Measurements from ENCODE around the gene TEN1.

Gene TEN1

GRCh38 chr17:75933808-75934207 is 45.2 kb upstream of the TEN1 start:
- H3K27ac ChIP-seq (replicated peaks): no peak overlapping the region
- no peak overlapping the region for H3K4me3 ChIP-seq (replicated peaks; ENCODE audit: insufficient read depth, low read length)
- TF ChIP-seq SPI1 (IDR thresholded peaks at IDR 0.05; ENCODE audit: borderline replicate concordance, low read depth) (no peak), GABPA (IDR thresholded peaks at IDR 0.05; ENCODE audit: low read depth) (no peak), POLR2AphosphoS5 (IDR thresholded peaks at IDR 0.05; ENCODE audit: low read depth) (no peak)
- TF ChIP-seq, protein P1, sequence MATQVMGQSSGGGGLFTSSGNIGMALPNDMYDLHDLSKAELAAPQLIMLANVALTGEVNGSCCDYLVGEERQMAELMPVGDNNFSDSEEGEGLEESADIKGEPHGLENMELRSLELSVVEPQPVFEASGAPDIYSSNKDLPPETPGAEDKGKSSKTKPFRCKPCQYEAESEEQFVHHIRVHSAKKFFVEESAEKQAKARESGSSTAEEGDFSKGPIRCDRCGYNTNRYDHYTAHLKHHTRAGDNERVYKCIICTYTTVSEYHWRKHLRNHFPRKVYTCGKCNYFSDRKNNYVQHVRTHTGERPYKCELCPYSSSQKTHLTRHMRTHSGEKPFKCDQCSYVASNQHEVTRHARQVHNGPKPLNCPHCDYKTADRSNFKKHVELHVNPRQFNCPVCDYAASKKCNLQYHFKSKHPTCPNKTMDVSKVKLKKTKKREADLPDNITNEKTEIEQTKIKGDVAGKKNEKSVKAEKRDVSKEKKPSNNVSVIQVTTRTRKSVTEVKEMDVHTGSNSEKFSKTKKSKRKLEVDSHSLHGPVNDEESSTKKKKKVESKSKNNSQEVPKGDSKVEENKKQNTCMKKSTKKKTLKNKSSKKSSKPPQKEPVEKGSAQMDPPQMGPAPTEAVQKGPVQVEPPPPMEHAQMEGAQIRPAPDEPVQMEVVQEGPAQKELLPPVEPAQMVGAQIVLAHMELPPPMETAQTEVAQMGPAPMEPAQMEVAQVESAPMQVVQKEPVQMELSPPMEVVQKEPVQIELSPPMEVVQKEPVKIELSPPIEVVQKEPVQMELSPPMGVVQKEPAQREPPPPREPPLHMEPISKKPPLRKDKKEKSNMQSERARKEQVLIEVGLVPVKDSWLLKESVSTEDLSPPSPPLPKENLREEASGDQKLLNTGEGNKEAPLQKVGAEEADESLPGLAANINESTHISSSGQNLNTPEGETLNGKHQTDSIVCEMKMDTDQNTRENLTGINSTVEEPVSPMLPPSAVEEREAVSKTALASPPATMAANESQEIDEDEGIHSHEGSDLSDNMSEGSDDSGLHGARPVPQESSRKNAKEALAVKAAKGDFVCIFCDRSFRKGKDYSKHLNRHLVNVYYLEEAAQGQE (IDR thresholded peaks at IDR 0.05; ENCODE audit: insufficient replicate concordance, low read depth): no peak
- TF ChIP-seq, protein P2, sequence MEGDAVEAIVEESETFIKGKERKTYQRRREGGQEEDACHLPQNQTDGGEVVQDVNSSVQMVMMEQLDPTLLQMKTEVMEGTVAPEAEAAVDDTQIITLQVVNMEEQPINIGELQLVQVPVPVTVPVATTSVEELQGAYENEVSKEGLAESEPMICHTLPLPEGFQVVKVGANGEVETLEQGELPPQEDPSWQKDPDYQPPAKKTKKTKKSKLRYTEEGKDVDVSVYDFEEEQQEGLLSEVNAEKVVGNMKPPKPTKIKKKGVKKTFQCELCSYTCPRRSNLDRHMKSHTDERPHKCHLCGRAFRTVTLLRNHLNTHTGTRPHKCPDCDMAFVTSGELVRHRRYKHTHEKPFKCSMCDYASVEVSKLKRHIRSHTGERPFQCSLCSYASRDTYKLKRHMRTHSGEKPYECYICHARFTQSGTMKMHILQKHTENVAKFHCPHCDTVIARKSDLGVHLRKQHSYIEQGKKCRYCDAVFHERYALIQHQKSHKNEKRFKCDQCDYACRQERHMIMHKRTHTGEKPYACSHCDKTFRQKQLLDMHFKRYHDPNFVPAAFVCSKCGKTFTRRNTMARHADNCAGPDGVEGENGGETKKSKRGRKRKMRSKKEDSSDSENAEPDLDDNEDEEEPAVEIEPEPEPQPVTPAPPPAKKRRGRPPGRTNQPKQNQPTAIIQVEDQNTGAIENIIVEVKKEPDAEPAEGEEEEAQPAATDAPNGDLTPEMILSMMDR (IDR thresholded peaks at IDR 0.05; ENCODE audit: insufficient read depth, low read length): no peak
- DNase-seq (ENCODE audit: low read depth in 1 of 2, low spot score in 1 of 2): no peak
- no peaks in the 10 kb centered on the region for H3K27me3 ChIP-seq (ENCODE audit: insufficient read depth, poor library complexity, severe bottlenecking)

GRCh38 chr17:75937652-75938051 is 41.4 kb upstream of the TEN1 start:
- TF ChIP-seq GABPA (IDR thresholded peaks at IDR 0.05; ENCODE audit: low read depth): no peak
- TF ChIP-seq, protein P2 (IDR thresholded peaks at IDR 0.05; ENCODE audit: insufficient read depth, low read length): no peak
- TF ChIP-seq POLR2AphosphoS5 (IDR thresholded peaks at IDR 0.05; ENCODE audit: low read depth): no peak
- DNase-seq (ENCODE audit: low read depth in 1 of 2, low spot score in 1 of 2): no peak
- Histone ChIP-seq H3K4me3 (replicated peaks; ENCODE audit: insufficient read depth, low read length) (no peak overlapping the region), H3K27me3 (ENCODE audit: insufficient read depth, poor library complexity, severe bottlenecking) (no peaks in the 10 kb centered on the region), H3K27ac (replicated peaks) (no peak overlapping the region)

DNA sequence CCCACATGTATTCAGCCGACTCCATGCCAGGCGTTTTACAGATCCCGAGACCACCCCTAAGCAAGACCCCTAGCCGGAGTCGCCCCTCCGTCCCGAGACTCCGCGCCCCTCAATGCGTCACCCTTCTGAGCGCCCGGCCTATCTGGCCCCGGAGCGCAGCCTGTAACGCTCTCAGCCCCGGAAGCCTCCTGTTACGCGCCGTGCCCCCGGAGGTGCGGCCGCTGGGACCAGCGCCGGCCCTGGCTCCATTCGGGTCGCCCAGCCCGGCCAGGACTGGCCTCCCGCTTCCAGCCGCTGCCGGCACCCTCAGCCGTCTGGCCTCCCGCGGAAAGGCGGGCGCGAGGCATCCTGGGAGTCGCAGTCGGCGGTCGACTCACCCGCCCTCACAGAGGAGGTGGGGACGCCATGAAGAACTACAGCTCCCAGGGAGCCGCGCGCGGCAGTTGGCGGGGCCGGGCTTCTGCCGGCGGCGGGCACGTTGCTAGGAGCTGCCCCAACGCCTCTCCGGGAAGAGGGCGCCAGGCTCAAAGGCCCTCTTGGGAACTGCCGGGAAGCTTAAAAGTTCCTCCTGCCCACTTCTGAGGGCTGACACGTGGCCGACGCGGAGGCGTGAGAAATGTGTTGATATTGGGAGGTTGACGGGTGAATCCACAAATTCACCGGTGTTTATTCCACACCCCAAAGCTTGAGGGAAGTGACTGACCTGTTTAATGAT is 38.2 kb upstream of the TEN1 start, which contains the start of gene FBF1:
TSS of gene FBF1 (minus strand) at position 316 of the 715 bp plus-strand sequence. CDS start 2,893 bp downstream, outside the sequence.
- peak within 1 kb of the TSS; percentile 74 for H3K27ac ChIP-seq (replicated peaks)
- DNase-seq (ENCODE audit: low read depth in 1 of 2, low spot score in 1 of 2): peak; percentile 86 to 95
- peak within 1 kb of the TSS; percentile 86 for H3K4me3 ChIP-seq (replicated peaks; ENCODE audit: insufficient read depth, low read length)
- TF ChIP-seq POLR2AphosphoS5 (IDR thresholded peaks at IDR 0.05; ENCODE audit: low read depth) (peak; percentile 86), SPI1 (IDR thresholded peaks at IDR 0.05; ENCODE audit: borderline replicate concordance, low read depth) (no peak)
- no peaks in the 10 kb centered on the region for H3K27me3 ChIP-seq (ENCODE audit: insufficient read depth, poor library complexity, severe bottlenecking)

DNA sequence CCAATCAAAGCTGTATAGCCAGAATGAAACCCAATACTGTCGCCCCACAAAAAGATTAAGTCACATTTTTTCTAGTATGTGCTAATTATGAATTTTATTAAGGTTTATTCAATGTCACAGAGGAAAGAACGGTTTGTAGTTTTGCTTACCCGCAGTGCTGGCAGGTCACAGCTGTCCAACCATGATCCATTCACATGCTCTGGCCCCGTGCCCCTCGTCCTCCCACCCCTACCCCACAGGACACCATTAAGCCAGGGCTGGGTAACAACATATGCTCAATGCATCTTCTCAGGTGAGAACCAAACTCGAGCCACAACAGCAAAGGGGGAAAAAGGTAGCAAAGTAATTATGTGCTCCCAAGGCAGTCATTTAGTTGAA is 37.6 kb upstream of the TEN1 start:
- TF ChIP-seq GABPA (IDR thresholded peaks at IDR 0.05; ENCODE audit: low read depth): no peak
- TF ChIP-seq, protein P1 (IDR thresholded peaks at IDR 0.05; ENCODE audit: insufficient replicate concordance, low read depth): no peak
- no peak for TF ChIP-seq SPI1 (IDR thresholded peaks at IDR 0.05; ENCODE audit: borderline replicate concordance, low read depth)
- TF ChIP-seq POLR2AphosphoS5 (IDR thresholded peaks at IDR 0.05; ENCODE audit: low read depth): no peak
- TF ChIP-seq, protein P2 (IDR thresholded peaks at IDR 0.05; ENCODE audit: insufficient read depth, low read length): no peak
- Histone ChIP-seq H3K27me3 (ENCODE audit: insufficient read depth, poor library complexity, severe bottlenecking) (no peaks in the 10 kb centered on the region), H3K4me3 (replicated peaks; ENCODE audit: insufficient read depth, low read length) (peak overlapping the region; percentile 86), H3K27ac (replicated peaks) (peak overlapping the region; percentile 74)
- DNase-seq (ENCODE audit: low read depth in 1 of 2, low spot score in 1 of 2): no peak
